ENCODE data around the gene ITGA7. TPM values are rescaled to one million over a fixed set of nuclear protein-coding genes. Genes with fewer than 3 reads are reported as not detected.

Gene ITGA7
- total RNA-seq: 1.0 and 5.3 TPM in 2 replicates

DNA sequence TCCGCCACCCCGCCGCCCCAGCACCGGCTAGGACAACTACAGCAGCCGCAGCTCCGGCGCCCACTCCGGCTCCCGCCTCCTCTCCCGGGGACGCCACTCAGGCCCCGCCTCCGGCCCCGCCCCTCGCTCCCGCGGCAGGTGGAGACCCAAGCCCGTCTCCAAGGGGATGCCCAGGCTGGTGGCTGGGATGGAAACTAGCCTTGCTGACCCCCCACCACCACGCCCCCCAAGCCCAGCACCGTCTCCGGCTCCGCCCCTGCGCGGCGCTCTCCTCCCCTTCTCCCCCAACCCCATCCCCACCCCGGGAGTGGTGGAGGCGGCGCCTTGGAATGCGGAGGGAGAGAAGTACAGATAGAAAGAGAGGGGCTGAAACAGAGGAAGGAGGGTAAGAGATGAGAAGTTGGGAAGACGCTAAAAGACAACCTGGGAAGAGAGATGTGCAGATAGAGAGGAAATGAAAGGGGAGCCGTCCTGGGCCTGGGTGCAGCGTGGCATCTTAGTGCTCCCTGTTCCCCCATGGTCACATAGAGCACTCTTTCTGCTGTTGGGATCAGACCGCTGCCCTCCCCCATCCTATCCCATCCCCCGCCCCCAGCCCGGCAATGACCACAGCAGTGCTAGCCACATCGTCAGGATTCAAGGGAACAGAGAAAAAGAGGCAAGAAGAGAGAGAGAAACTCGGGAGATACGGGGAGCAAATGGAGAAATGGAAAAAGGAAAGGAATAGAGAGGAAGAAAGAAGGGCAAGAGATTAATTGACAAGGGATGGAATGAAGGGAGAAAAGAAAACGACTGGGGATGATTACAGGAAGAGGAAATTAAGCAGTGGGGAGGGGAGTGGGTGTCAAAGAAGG is at the start of gene ITGA7:
TSS of gene ITGA7 (minus strand) at position 64 of the 854 bp plus-strand sequence. CDS start 222 bp downstream, outside the sequence.

DNA sequence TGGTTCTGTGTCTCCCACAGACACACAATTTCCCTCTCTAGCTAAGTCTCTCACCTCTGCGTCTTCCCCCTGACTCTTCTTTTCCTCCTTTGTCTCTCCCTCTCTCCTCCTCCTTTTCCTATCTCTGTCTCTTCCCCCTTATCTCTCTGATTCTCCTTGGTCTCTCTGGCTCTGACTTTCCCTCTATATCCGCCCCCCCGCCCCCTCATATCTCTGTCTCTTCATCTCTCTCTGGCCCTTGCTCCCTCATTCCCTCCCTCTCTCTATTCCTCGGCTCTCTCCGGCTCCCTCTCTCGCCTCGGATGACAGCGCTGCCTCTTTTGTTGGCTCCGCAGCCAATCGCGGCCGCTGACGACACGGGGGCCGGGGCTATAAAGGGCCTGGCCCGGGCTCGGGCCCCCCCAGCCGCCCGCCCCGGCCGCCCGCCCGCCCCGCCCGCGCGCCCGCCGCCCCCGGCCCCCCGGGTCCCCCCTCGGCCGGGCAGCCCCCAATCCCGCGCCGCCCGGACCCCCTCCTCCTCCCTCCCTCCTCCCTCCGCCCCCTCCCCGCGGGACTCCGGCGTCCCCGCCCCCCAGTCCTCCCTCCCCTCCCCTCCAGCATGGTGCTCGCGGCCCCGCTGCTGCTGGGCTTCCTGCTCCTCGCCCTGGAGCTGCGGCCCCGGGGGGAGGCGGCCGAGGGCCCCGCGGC is 35.2 kb upstream of the ITGA7 start, which contains the start of gene GDF11:
TSS of gene GDF11 (plus strand) at position 404 of the 687 bp plus-strand sequence. CDS start at position 599, 195 bp downstream.

GRCh38 chr12:55728939-55729818 is 21.5 kb upstream of the ITGA7 start, which contains the start of gene CD63:
CD63 (minus strand) TSS chr12:55729009; CDS start chr12:55728341, 668 bp downstream.

GRCh38 chr12:55720071-55720564 is 12.4 kb upstream of the ITGA7 start, which contains the start of gene RDH5:
RDH5 (plus strand) TSS chr12:55720393; CDS start chr12:55721185, 792 bp downstream.

GRCh38 chr12:55715833-55716581 is 8.3 kb upstream of the ITGA7 start, which contains the start of gene BLOC1S1:
BLOC1S1 (plus strand) TSS chr12:55716046; CDS start chr12:55716052, 6 bp downstream.

GRCh38 chr12:55636853-55637252 is 70.9 kb downstream of the ITGA7 start, which contains the start of gene OR10P1:
OR10P1 (plus strand) TSS chr12:55636892; CDS start chr12:55636892, 0 bp downstream.

Other genes with a start within 250 kb of the ITGA7 start
- gene OR6C70, start 237.8 kb downstream of the ITGA7 start, total RNA-seq: not detected in 2 replicates
- not detected in 2 replicates for gene OR6C68, start 215.5 kb downstream of the ITGA7 start, total RNA-seq
- gene OR6C4, start 158.3 kb downstream of the ITGA7 start, total RNA-seq: not detected in 2 replicates
- gene OR2AP1, start 135.4 kb downstream of the ITGA7 start, total RNA-seq: not detected in 2 replicates
- not detected in 2 replicates for gene OR10P1, start 71.0 kb downstream of the ITGA7 start, total RNA-seq
- 139 and 141 TPM in 2 replicates for gene BLOC1S1, start 8.1 kb upstream of the ITGA7 start, total RNA-seq
- 2.2 TPM in 1 of 2 replicates, not detected in the other for gene RDH5, start 12.5 kb upstream of the ITGA7 start, total RNA-seq
- 790 and 1,053 TPM in 2 replicates for gene CD63, start 21.1 kb upstream of the ITGA7 start, total RNA-seq
- gene GDF11, start 35.2 kb upstream of the ITGA7 start, total RNA-seq: 6.5 and 9.7 TPM in 2 replicates
- gene SARNP, start 109.8 kb upstream of the ITGA7 start, total RNA-seq: 92.9 and 119 TPM in 2 replicates
- 14.6 and 25.6 TPM in 2 replicates for gene ORMDL2, start 110.1 kb upstream of the ITGA7 start, total RNA-seq
- gene DNAJC14, start 121.7 kb upstream of the ITGA7 start, total RNA-seq: 37.1 and 48.1 TPM in 2 replicates
- gene MMP19, start 135.0 kb upstream of the ITGA7 start, total RNA-seq: 21.9 and 38.4 TPM in 2 replicates
- gene PYM1, start 220.0 kb upstream of the ITGA7 start, total RNA-seq: 30.9 and 31.5 TPM in 2 replicates
- 14.8 and 31.3 TPM in 2 replicates for gene DGKA, start 223.3 kb upstream of the ITGA7 start, total RNA-seq